Body of pancreas (tissue), 4 donors: Measurements from ENCODE around the gene CXCL6. TPM values are rescaled to one million over a fixed set of nuclear protein-coding genes. Genes with fewer than 3 reads are reported as not detected.

Source experiments
- ATAC-seq: fragments of 150-250 bp; one replicate; pipeline ENCODE4 v1.9.1; 2016
- DNase-seq, 4 donors: peaks; one replicate each; pipeline ENCODE4 v3.0.0-alpha.2; 2019
- H3K27ac ChIP-seq, 4 donors: fragments of 200-600 bp; sonication (generic); 1 replicate in 3 of 4; 2 replicates in 1 of 4; pipeline versions ENCODE4 v1.5.1 to v1.6.1; 2016 to 2019; ENCODE audit warnings: mild to moderate bottlenecking in 1 of 4, mixed read lengths in 1 of 4, moderate library complexity in 1 of 4
- H3K27me3 ChIP-seq, 2 donors: fragments of 200-600 bp; sonication (generic); one replicate each; pipeline ENCODE4 v1.6.0; 2016; ENCODE audit warnings: mild to moderate bottlenecking in 1 of 2
- H3K36me3 ChIP-seq, 2 donors: fragments of 200-600 bp; sonication (generic); replicated peaks in 1 of 2; 2 replicates each; pipeline ENCODE4 v1.5.1; 2016; ENCODE audit warnings: low read depth in 2 of 2; ENCODE audit not compliant: insufficient read depth in 1 of 2
- H3K4me1 ChIP-seq: fragments of 200-600 bp; sonication (generic); one replicate; pipeline ENCODE4 v1.6.0; 2016
- H3K4me3 ChIP-seq, 2 donors: fragments of 200-600 bp; sonication (generic); 1 replicate in 1 of 2; 2 replicates in 1 of 2; pipeline ENCODE4 v1.5.1; 2016 to 2019
- H3K9me3 ChIP-seq, 3 donors: fragments of 200-600 bp; sonication (generic); 1 replicate in 2 of 3; 2 replicates in 1 of 3; pipeline ENCODE4 v1.5.1; 2016
- POLR2A ChIP-seq, 3 donors: fragments of 450-650 bp; IDR thresholded peaks; one replicate each; pipeline ENCODE4 v1.6.1; 2016; ENCODE audit warnings: antibody characterized with exemption in 3 of 3, mild to moderate bottlenecking in 2 of 3
- WGBS, 2 donors: methylation state at CpG; one replicate each; pipeline ENCODE4 v1.1.5; 2017; 5-methylcytosine and 5-hydroxymethylcytosine counted together
- intact Hi-C: fragments of 100-400 bp; cut with DNase I; formaldehyde crosslinking; loops from one replicate; pipeline ENCODE4 v1.15.1; 2023
- total RNA-seq, 2 donors: library from RNA; depleted of rRNA; stranded (reverse); fragments of >200 nt; gene quantifications; one replicate each; pipeline ENCODE4 v1.1.0, GENCODE V29; 2016
- TF ChIP-seq, protein P1 (sequence below), 7 experiments: fragments of 450-650 bp in 4 of 7; fragments of 200-600 bp in 3 of 7; sonication (generic) in 3 of 7; IDR thresholded peaks; one replicate each; pipeline ENCODE4 v1.5.1; 2016 to 2019; ENCODE audit warnings: antibody characterized with exemption in 7 of 7

Gene CXCL6
- total RNA-seq, 2 donors from 2014 or later: 2.3 to 10.1 TPM

GRCh38 chr4:73844806-73845205 lies 8.3 kb downstream of the CXCL6 start:
- no peak for ATAC-seq
- intact Hi-C loops: no loop called here
- no peak for DNase-seq
- 60 to 61% methylated on average over 2 of the region's 2 CpGs for WGBS, 2 donors
- Histone ChIP-seq H3K27ac (no peak overlapping the region), H3K9me3 (no peaks in the 10 kb centered on the region), H3K27me3 (no peaks in the 10 kb centered on the region), H3K4me3 (no peak overlapping the region), H3K4me1 (peaks cover under 1% of the 10 kb centered on the region), H3K36me3 (no peaks in the 10 kb centered on the region)
- TF ChIP-seq, protein P1, sequence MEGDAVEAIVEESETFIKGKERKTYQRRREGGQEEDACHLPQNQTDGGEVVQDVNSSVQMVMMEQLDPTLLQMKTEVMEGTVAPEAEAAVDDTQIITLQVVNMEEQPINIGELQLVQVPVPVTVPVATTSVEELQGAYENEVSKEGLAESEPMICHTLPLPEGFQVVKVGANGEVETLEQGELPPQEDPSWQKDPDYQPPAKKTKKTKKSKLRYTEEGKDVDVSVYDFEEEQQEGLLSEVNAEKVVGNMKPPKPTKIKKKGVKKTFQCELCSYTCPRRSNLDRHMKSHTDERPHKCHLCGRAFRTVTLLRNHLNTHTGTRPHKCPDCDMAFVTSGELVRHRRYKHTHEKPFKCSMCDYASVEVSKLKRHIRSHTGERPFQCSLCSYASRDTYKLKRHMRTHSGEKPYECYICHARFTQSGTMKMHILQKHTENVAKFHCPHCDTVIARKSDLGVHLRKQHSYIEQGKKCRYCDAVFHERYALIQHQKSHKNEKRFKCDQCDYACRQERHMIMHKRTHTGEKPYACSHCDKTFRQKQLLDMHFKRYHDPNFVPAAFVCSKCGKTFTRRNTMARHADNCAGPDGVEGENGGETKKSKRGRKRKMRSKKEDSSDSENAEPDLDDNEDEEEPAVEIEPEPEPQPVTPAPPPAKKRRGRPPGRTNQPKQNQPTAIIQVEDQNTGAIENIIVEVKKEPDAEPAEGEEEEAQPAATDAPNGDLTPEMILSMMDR (IDR thresholded peaks at IDR 0.05): no peak
- TF ChIP-seq POLR2A (IDR thresholded peaks at IDR 0.05): no peak

DNA sequence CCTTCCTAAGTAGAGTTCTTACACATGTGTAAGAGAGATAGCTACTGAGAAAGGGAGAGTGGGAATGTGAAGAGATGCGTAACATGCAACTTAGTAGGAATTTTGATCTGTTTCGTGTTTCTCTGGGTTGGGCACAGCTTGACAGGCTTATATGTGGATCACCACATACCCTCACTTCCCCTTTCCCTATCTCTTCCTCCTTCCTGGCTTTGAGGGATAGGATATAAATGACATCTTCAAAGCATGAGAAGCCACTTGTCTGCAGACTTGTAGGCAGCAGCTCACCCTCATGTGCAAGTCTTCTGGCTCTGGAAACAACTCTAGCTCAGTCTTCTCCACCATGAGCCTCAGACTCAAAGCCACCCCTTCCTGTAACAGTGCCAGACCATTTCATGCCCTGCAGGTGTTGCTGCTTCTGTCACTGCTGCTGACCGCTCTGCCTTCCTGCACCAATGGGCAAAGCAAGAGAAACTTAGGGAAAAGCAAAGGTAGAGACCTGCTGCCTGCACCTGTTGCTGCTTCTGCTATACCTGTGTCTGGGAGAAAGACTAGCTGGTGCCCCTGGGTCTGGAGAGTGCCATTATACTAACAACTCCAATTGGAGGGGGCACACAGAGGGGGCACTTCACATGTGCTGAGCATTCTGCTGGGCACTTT lies 11.2 kb downstream of the CXCL6 start:
- 82 to 86% methylated on average over 3 of the region's 3 CpGs for WGBS, 2 donors

GRCh38 chr4:73848183-73848777 lies 11.8 kb downstream of the CXCL6 start:
- Histone ChIP-seq H3K27ac (no peak overlapping the region), H3K36me3 (no peaks in the 10 kb centered on the region), H3K27me3 (no peaks in the 10 kb centered on the region), H3K4me3 (no peak overlapping the region), H3K9me3 (no peaks in the 10 kb centered on the region), H3K4me1 (peaks cover 3% of the 10 kb centered on the region)
- ATAC-seq: no peak
- TF ChIP-seq, protein P1 (IDR thresholded peaks at IDR 0.05): no peak
- TF ChIP-seq POLR2A (IDR thresholded peaks at IDR 0.05): no peak
- WGBS, 2 donors: 70 to 91% methylated on average over 1 of the region's 1 CpG
- DNase-seq: no peak
- intact Hi-C loops: no loop called here

More for the DNA sequence above, 11.2 kb downstream of the CXCL6 start:
- DNase-seq (no peak), ATAC-seq (no peak)
- H3K27me3 ChIP-seq: no peaks in the 10 kb centered on the region
- H3K4me1 ChIP-seq: no peaks in the 10 kb centered on the region
- H3K9me3 ChIP-seq: no peaks in the 10 kb centered on the region
- intact Hi-C loops: no loop called here
- H3K4me3 ChIP-seq: no peak overlapping the region
- H3K27ac ChIP-seq: no peak overlapping the region
- H3K36me3 ChIP-seq: no peaks in the 10 kb centered on the region
- TF ChIP-seq POLR2A (IDR thresholded peaks at IDR 0.05): no peak
- TF ChIP-seq, protein P1 (IDR thresholded peaks at IDR 0.05): no peak

GRCh38 chr4:73850261-73850970 lies 13.9 kb downstream of the CXCL6 start:
- intact Hi-C loops: no loop called here
- H3K27me3 ChIP-seq: no peaks in the 10 kb centered on the region
- no peak overlapping the region for H3K27ac ChIP-seq
- no peaks in the 10 kb centered on the region for H3K36me3 ChIP-seq
- ATAC-seq: no peak
- TF ChIP-seq, protein P1 (IDR thresholded peaks at IDR 0.05): no peak
- TF ChIP-seq POLR2A (IDR thresholded peaks at IDR 0.05): no peak
- H3K4me1 ChIP-seq: peaks cover 11% of the 10 kb centered on the region
- no peaks in the 10 kb centered on the region for H3K9me3 ChIP-seq
- 70 to 73% methylated on average over 4 of the region's 4 CpGs for WGBS, 2 donors
- DNase-seq: no peak
- no peak overlapping the region for H3K4me3 ChIP-seq
